ENCODE results near the gene ZIM2. TPM values are rescaled to one million over a fixed set of nuclear protein-coding genes. Genes with fewer than 3 reads are reported as not detected.

ZIM2 gene
- total RNA-seq, 1 donor from 2014 or later, result not detected

DNA sequence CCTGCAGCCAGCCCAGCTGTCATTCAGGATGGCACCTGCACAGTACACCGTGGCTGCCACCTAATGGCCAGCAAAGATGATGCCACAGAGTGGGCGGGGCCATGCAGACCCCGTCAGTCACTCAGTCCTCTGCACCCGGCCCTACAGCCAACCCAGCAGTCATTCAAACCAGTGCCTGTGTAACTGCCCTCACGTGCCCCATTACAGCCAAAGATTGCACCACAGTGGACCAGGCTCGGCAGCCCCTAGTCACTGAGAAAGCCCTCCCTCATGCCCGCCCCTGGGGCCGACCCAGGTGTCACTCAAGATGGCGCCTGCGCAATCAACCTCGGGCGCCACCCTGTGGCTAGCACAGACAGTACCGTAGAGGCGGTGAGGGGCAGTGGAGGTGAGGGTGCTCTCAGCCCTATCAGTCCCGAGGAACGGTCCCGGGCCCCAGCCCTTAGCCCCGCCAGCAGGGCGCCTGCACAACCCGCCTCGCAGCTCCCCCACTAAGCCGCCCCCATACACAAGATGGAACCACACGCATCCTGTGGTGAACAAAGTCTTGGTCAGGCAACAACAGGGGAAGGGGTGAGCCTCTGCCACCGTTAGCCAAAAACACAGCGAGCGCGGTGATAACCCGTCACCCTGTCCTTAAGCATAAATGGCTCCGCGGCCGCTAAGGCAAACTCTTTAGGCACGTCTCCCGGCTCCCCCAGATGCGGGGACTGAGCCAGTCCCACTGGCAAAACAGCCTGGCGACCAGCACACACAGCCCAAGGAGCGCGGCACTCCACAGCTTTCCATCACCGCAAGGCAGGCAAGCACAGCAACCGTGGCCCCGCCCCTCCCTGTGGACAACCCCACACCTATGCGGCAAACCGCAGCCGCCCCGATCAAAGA lies 2.3 kb downstream of the ZIM2 start:
- peaks cover 17% of the 10 kb centered on the region for H3K36me3 Mint-ChIP-seq (ENCODE audit: low read depth)
- H3K27me3 Mint-ChIP-seq (ENCODE audit: low read depth), result no peaks in the 10 kb centered on the region
- TF ChIP-seq, protein P1, sequence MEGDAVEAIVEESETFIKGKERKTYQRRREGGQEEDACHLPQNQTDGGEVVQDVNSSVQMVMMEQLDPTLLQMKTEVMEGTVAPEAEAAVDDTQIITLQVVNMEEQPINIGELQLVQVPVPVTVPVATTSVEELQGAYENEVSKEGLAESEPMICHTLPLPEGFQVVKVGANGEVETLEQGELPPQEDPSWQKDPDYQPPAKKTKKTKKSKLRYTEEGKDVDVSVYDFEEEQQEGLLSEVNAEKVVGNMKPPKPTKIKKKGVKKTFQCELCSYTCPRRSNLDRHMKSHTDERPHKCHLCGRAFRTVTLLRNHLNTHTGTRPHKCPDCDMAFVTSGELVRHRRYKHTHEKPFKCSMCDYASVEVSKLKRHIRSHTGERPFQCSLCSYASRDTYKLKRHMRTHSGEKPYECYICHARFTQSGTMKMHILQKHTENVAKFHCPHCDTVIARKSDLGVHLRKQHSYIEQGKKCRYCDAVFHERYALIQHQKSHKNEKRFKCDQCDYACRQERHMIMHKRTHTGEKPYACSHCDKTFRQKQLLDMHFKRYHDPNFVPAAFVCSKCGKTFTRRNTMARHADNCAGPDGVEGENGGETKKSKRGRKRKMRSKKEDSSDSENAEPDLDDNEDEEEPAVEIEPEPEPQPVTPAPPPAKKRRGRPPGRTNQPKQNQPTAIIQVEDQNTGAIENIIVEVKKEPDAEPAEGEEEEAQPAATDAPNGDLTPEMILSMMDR (conservative IDR thresholded peaks at IDR 0.05), result no peak
- no peaks in the 10 kb centered on the region for H3K4me1 Mint-ChIP-seq
- no peak for DNase-seq (ENCODE audit: low read depth, low spot score)
- H3K9me3 Mint-ChIP-seq, result peaks cover 20% of the 10 kb centered on the region
- H3K4me3 Mint-ChIP-seq, result no peak overlapping the region
- no peak overlapping the region for H3K27ac Mint-ChIP-seq (ENCODE audit: unreplicated experiment)

DNA sequence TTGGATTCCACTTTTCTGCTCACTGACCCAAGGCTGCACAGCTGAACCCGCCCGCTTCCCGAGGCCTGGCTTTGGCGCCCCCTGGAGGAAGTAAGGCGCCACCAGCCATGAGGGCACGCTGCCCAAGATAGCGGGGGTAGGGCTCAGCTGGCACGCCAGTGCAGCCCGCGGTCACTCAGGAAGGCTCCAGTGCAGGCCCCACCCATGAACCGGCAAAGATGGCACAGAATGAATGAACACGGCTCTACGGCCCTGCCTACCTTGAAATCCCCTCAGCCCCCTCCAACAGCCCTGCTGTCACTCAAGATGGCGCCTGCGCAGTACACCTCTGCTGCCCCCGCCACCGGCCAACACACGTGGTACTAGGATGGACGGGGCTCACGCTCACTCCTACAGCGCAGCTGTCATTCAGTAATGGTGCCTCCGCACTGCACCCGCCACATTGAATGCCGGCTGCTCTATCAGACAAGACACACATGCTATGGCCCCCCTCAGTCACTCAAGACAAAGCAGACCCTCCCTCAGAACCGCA lies 3.0 kb downstream of the ZIM2 start:
- Mint-ChIP-seq H3K36me3 (ENCODE audit: low read depth) (peaks cover 17% of the 10 kb centered on the region), H3K27me3 (ENCODE audit: low read depth) (no peaks in the 10 kb centered on the region), H3K4me1 (no peaks in the 10 kb centered on the region), H3K27ac (ENCODE audit: unreplicated experiment) (no peak overlapping the region), H3K9me3 (peaks cover 20% of the 10 kb centered on the region), H3K4me3 (no peak overlapping the region)
- DNase-seq (ENCODE audit: low read depth, low spot score), result no peak
- TF ChIP-seq, protein P1 (conservative IDR thresholded peaks at IDR 0.05), result no peak

DNA sequence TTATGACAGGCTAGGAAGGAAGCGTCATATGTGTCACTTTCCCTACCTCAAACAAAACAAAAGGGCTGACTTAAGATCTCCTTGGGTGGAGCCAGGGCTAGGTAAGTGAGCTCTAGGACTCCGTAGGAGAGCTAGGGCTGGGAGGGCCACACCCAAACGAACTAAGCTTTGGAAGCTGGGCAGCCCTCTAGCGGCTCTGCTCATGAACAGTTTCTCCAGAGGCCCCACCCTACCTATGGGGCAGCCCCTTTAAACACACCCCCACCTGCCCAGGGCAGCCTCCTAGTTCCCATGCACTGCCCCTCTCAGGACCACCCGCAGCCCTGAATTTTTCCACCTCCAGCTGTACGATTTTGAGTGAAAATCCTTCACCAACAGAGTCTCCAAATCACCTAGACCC lies 3.5 kb downstream of the ZIM2 start:
- no peak overlapping the region for H3K27ac Mint-ChIP-seq (ENCODE audit: unreplicated experiment)
- DNase-seq (ENCODE audit: low read depth, low spot score), result no peak
- H3K4me3 Mint-ChIP-seq, result no peak overlapping the region
- no peaks in the 10 kb centered on the region for H3K27me3 Mint-ChIP-seq (ENCODE audit: low read depth)
- TF ChIP-seq, protein P1 (conservative IDR thresholded peaks at IDR 0.05), result no peak
- peaks cover 20% of the 10 kb centered on the region for H3K36me3 Mint-ChIP-seq (ENCODE audit: low read depth)
- no peaks in the 10 kb centered on the region for H3K4me1 Mint-ChIP-seq
- H3K9me3 Mint-ChIP-seq, result peaks cover 23% of the 10 kb centered on the region

DNA sequence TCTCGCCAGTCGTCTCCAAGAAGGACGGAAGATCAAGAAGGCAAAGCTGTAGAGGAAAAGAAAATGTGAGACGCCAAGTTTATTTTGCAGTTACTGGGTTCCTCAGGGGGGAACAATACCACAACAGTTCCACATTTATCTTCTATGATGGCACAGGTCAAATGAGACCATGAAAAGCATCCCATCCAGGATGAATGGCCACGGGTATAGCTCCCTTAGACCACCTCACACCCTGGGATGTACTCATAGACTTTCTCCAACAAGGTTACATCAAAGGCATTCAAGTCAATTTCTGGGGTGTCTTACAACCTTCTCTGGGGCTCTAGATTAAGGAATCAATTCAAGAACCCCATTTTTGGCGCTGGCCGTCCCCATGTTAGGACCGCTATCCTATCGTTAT lies 4.5 kb downstream of the ZIM2 start:
- Mint-ChIP-seq H3K4me1 (no peaks in the 10 kb centered on the region), H3K27me3 (ENCODE audit: low read depth) (no peaks in the 10 kb centered on the region), H3K27ac (ENCODE audit: unreplicated experiment) (no peak overlapping the region), H3K36me3 (ENCODE audit: low read depth) (peaks cover 19% of the 10 kb centered on the region), H3K9me3 (peaks cover 21% of the 10 kb centered on the region), H3K4me3 (no peak overlapping the region)
- TF ChIP-seq, protein P1 (conservative IDR thresholded peaks at IDR 0.05), result no peak
- DNase-seq (ENCODE audit: low read depth, low spot score), result no peak

DNA sequence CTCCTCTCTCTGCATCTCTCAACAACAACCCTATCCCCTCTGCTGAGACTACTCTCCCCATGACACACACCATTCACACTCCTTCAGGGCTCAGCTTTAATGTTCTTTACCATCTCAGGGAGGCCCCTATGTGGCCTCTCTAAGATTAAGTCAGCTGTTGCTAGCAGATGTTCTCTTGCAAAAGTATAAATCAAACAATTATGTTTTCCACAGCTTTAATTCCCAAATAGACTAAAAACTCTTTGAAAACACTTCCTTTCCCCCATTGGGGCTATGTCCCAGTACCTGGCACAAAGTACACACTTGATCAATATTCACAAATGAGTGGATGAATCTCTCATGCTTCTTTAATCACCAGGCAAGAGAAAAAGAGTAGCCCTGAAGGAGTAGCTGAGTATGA lies 5.1 kb downstream of the ZIM2 start:
- Mint-ChIP-seq H3K27ac (ENCODE audit: unreplicated experiment) (no peak overlapping the region), H3K27me3 (ENCODE audit: low read depth) (no peaks in the 10 kb centered on the region), H3K36me3 (ENCODE audit: low read depth) (peaks cover 17% of the 10 kb centered on the region), H3K9me3 (peaks cover 19% of the 10 kb centered on the region), H3K4me3 (no peak overlapping the region), H3K4me1 (no peaks in the 10 kb centered on the region)
- no peak for DNase-seq (ENCODE audit: low read depth, low spot score)
- TF ChIP-seq, protein P1 (conservative IDR thresholded peaks at IDR 0.05), result no peak
